GM06990 (cell line): ENCODE results near the gene ENTPD8.

ENCODE experiments used
- DNase-seq: peaks from one replicate; pipeline ENCODE4 v3.0.0-alpha.2; 2011; ENCODE audit not compliant: insufficient read length; ENCODE audit errors: extremely low read depth
- H3K27me3 ChIP-seq: replicated peaks from 2 replicates; pipeline ENCODE4 v1.6.0; 2011; ENCODE audit warnings: low read length; ENCODE audit not compliant: control insufficient read depth, insufficient read depth
- H3K36me3 ChIP-seq: 2 replicates; pipeline ENCODE4 v1.5.1; 2011; ENCODE audit warnings: low read length; ENCODE audit not compliant: control insufficient read depth, insufficient read depth
- H3K4me3 ChIP-seq: replicated peaks from 2 replicates; pipeline ENCODE4 v1.5.1; 2011; ENCODE audit warnings: low read depth, mild to moderate bottlenecking, control low read depth, low read length
- TF ChIP-seq, protein P1 (sequence below): IDR thresholded peaks from 2 replicates; pipeline ENCODE4 v1.5.1; 2011; ENCODE audit warnings: low read length, control low read depth, mild to moderate bottlenecking, inconsistent platforms; ENCODE audit not compliant: insufficient read depth, poor library complexity, severe bottlenecking

Gene ENTPD8

DNA sequence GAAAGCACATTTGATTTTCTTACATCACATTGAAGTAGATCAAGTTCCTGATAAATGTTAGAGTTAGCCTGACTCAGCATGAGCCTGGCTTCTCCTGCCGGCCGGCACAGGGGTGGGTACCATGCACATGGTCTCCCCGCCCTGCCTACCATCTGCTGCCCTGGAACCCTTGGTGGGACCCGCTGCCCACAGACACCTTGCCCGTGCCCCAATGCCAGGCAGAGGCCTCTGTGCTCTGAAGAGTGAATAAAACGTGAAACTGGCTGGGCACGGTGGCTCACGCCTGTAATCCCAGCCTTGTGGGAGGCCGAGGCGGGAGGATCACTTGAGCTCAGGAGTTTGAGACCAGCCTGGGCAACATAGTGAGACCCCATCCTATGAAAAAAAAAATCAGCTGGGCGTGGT is 35.5 kb downstream of the ENTPD8 start:
- no peaks in the 10 kb centered on the region for H3K27me3 ChIP-seq
- H3K36me3 ChIP-seq: no peaks in the 10 kb centered on the region
- DNase-seq: no peak
- TF ChIP-seq, protein P1, sequence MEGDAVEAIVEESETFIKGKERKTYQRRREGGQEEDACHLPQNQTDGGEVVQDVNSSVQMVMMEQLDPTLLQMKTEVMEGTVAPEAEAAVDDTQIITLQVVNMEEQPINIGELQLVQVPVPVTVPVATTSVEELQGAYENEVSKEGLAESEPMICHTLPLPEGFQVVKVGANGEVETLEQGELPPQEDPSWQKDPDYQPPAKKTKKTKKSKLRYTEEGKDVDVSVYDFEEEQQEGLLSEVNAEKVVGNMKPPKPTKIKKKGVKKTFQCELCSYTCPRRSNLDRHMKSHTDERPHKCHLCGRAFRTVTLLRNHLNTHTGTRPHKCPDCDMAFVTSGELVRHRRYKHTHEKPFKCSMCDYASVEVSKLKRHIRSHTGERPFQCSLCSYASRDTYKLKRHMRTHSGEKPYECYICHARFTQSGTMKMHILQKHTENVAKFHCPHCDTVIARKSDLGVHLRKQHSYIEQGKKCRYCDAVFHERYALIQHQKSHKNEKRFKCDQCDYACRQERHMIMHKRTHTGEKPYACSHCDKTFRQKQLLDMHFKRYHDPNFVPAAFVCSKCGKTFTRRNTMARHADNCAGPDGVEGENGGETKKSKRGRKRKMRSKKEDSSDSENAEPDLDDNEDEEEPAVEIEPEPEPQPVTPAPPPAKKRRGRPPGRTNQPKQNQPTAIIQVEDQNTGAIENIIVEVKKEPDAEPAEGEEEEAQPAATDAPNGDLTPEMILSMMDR: no peak
- no peak overlapping the region for H3K4me3 ChIP-seq

DNA sequence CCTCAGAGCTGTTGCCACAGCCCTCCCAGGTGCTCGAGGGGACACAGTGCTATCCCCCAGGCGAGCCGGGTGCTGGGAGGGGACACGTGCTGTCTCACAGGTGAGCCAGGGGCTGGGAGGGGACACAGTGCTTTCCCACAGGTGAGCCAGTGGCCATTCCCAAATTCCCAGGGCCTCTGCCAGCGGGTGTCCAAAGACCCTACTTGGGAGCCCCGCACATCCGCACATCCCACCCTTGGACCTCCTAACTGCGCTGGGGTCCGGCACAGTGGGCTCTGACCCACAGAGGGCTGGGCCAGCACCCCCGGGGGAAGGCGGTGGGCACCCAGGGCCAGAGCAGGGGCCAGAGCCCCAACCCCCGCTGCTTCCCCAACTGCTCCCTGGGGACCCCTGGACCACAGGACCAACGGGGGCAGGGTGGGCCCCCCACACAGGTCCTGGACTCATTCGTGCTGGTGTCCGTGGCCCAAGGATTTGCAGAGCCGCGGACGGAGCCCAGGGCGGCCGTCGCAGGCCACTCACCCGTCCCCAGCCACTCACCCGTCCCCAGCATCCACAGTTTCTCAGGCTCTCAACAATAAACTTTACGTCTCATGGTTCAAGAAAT is 36.1 kb downstream of the ENTPD8 start:
- Histone ChIP-seq H3K36me3 (no peaks in the 10 kb centered on the region), H3K4me3 (no peak overlapping the region), H3K27me3 (no peaks in the 10 kb centered on the region)
- no peak for DNase-seq
- TF ChIP-seq, protein P1: no peak

DNA sequence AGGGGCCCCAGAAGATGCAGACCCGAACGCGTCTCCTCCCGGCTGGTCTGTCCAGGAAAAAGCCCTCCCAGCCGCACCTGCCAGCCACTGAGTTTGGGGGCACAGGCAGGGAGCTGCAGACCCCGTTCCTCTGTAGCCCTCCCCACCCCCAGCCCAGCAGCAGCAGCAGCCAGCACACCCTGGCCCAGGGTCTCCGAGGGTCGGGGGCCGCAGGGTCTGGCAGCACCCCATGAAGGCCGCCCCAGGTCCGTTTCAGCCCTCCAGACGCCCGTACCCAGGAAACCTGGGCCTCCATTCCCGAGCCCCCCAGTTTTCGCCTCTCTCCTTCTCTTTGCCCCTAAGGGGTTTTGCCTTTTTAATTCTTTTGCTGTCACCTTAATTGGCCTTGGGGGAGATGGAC is 37.9 kb downstream of the ENTPD8 start:
- Histone ChIP-seq H3K27me3 (no peaks in the 10 kb centered on the region), H3K36me3 (no peaks in the 10 kb centered on the region), H3K4me3 (no peak overlapping the region)
- DNase-seq: no peak
- TF ChIP-seq, protein P1: no peak

DNA sequence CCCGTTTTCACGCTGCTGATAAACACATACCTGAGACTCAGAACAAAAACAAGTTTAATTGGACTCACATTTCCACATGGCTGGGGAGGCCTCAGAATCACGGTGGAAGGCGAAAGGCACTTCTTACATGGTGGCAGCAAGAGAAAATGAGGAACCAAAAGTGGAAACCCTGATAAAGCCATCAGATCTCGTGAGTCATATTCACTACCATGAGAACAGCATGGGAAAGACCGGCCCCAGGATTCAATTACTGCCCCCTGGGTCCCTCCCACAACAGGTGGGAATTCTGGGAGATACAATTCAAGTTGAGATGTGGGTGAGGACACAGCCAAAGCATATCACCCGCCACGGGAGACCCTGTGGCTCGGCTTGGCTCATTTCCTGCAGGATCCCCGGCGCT is 38.4 kb downstream of the ENTPD8 start:
- TF ChIP-seq, protein P1: no peak

DNA sequence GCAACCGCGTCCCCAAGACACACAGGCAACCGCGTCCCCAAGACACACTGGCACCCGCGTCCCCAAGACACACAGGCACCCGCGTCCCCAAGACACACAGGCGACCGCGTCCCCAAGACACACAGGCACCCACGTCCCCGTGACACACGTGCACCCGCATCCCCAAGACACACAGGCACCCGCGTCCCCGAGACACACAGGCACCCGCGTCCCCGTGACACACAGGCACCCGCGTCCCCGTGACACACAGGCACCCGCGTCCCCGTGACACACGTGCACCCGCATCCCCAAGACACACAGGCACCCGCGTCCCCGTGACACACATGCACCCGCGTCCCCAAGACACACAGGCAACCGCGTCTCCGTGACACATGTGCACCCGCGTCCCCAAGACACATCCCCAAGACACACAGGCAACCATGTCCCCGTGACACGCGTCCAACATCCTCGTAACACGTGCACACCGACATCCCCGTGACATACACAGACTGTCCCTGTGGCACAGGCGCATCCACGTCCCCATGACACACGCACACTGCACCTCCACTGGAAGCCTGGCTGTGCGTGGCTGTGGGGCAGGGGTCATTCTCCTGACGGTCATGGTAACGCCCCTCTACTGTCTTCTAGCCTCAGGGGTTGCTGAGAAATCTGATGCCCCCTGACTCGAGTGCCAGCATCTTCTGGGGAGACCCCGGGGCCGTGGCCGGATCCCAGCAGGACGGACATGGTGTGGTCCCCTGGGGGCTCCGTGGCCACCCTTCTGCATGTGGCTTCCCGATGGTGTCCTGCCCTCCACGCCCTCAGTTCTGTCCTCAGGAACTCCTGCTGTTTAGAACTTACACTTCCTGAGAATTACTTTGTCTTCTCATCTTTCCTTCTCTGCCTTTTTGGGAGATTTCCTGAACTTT is 42.3 kb downstream of the ENTPD8 start:
- DNase-seq: no peak
- TF ChIP-seq, protein P1: no peak
- Histone ChIP-seq H3K27me3 (no peaks in the 10 kb centered on the region), H3K36me3 (no peaks in the 10 kb centered on the region), H3K4me3 (no peak overlapping the region)

More for the DNA sequence above, 38.4 kb downstream of the ENTPD8 start:
- H3K4me3 ChIP-seq: no peak overlapping the region
- no peaks in the 10 kb centered on the region for H3K27me3 ChIP-seq
- no peak for DNase-seq
- H3K36me3 ChIP-seq: no peaks in the 10 kb centered on the region
